ENCODE measurements around the gene DNAH5.

DNA sequence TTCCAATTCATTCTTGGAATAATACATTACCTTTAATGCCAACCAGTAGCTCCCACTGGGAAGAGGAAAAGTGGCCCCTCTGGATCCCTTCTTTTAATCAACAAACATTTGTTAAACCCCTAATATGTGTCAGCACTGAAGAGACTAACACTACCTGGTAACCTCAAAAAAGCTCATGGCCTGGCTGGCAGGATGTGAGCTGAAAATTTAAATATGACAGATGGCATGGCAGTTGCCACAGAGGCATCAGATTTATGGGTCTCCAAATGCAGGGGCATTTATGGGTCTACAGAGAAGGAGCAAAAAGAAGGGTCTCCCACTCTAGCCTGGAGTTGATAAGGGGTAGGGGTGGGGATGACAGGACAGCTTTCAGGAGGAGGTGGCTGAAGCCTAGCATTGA lies 12.5 kb downstream of the DNAH5 start:
- TF ChIP-seq, protein P1, sequence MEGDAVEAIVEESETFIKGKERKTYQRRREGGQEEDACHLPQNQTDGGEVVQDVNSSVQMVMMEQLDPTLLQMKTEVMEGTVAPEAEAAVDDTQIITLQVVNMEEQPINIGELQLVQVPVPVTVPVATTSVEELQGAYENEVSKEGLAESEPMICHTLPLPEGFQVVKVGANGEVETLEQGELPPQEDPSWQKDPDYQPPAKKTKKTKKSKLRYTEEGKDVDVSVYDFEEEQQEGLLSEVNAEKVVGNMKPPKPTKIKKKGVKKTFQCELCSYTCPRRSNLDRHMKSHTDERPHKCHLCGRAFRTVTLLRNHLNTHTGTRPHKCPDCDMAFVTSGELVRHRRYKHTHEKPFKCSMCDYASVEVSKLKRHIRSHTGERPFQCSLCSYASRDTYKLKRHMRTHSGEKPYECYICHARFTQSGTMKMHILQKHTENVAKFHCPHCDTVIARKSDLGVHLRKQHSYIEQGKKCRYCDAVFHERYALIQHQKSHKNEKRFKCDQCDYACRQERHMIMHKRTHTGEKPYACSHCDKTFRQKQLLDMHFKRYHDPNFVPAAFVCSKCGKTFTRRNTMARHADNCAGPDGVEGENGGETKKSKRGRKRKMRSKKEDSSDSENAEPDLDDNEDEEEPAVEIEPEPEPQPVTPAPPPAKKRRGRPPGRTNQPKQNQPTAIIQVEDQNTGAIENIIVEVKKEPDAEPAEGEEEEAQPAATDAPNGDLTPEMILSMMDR (IDR thresholded peaks at IDR 0.05; ENCODE audit: low read depth, low read length), result no peak
- TF ChIP-seq POLR2A (IDR thresholded peaks at IDR 0.05; ENCODE audit: extremely low read depth, insufficient read length) (no peak), MYC (IDR thresholded peaks at IDR 0.05; ENCODE audit: low read depth, low read length) (no peak)
- TF ChIP-seq, protein P2, sequence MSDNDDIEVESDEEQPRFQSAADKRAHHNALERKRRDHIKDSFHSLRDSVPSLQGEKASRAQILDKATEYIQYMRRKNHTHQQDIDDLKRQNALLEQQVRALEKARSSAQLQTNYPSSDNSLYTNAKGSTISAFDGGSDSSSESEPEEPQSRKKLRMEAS (IDR thresholded peaks at IDR 0.05; ENCODE audit: low read depth, low read length), result no peak

Measured in NB4 (cell line).